IMR-90 (cell line): ENCODE results near the gene CSNK1D. TPM values are rescaled to one million over a fixed set of nuclear protein-coding genes. Genes with fewer than 3 reads are reported as not detected.

Source experiments
- ATAC-seq: fragments of 200-7000 bp; cut with Tn5 transposase; 2 replicates; pipeline ENCODE4 v1.9.1; 2020; ENCODE audit warnings: low read depth, mild to moderate bottlenecking, moderate library complexity
- BruUV-seq: library from RNA; stranded (reverse); fragments of 400-500 nt; replicated peaks from 2 replicates; lab custom pipeline; 2021; lab: Mats Ljungman, UMichigan
- CTCF ChIA-PET: fragments of 300-600 bp; formaldehyde crosslinking; extraction: SDS; loops from one replicate; lab custom pipeline; 2021; ENCODE audit warnings: antibody characterized with exemption; lab: Yijun Ruan, JAX
- POLR2A ChIA-PET: fragments of 300-600 bp; sonication (Branson Sonifier 250); formaldehyde crosslinking; loops from one replicate; lab custom pipeline; 2022; ENCODE audit warnings: antibody characterized with exemption; ENCODE audit not compliant: unreplicated experiment; lab: Charles Lee
- DNase-seq: peaks from one replicate; pipeline ENCODE4 v3.0.0; 2013
- H2AFZ ChIP-seq: replicated peaks from 2 replicates; pipeline ENCODE3; 2013; ENCODE audit warnings: low read length, mild to moderate bottlenecking; ENCODE audit not compliant: poor library complexity
- H2AK5ac ChIP-seq: 2 replicates; pipeline ENCODE4 v1.6.1; 2013; ENCODE audit warnings: low read depth, low read length, inconsistent platforms
- H2AK9ac ChIP-seq: replicated peaks from 2 replicates; pipeline ENCODE3; 2013; ENCODE audit warnings: mild to moderate bottlenecking, low read depth, low read length, moderate library complexity; ENCODE audit not compliant: poor library complexity
- H2BK120ac ChIP-seq: 2 replicates; pipeline ENCODE4 v1.6.1; 2013; ENCODE audit warnings: low read depth, low read length, inconsistent platforms
- H2BK15ac ChIP-seq: 3 replicates; pipeline ENCODE4 v1.6.1; 2013; ENCODE audit warnings: low read depth, low read length, inconsistent platforms
- H2BK20ac ChIP-seq: 2 replicates; pipeline ENCODE4 v1.6.1; 2013; ENCODE audit warnings: low read depth, mild to moderate bottlenecking, inconsistent platforms, low read length, moderate library complexity
- H2BK5ac ChIP-seq: 2 replicates; pipeline ENCODE4 v1.6.1; 2013; ENCODE audit warnings: mild to moderate bottlenecking, low read depth, low read length, inconsistent platforms; ENCODE audit not compliant: poor library complexity, severe bottlenecking
- H3K14ac ChIP-seq: replicated peaks from 2 replicates; pipeline ENCODE4 v1.6.1; 2013; ENCODE audit warnings: low read depth, low read length, inconsistent platforms
- H3K18ac ChIP-seq: 2 replicates; pipeline ENCODE4 v1.6.1; 2013; ENCODE audit warnings: low read depth, low read length, control low read depth
- H3K23ac ChIP-seq: 2 replicates; pipeline ENCODE4 v1.6.1; 2013; ENCODE audit warnings: low read depth, low read length, inconsistent platforms
- H3K27ac ChIP-seq: 2 replicates; pipeline ENCODE4 v1.5.1; 2013; ENCODE audit warnings: mild to moderate bottlenecking, control low read depth, low read length; ENCODE audit not compliant: insufficient read depth
- H3K27me3 ChIP-seq: 2 replicates; pipeline ENCODE4 v1.6.1; 2013; ENCODE audit warnings: low read length; ENCODE audit not compliant: control insufficient read depth, insufficient read depth
- H3K36me3 ChIP-seq: 2 replicates; pipeline ENCODE4 v1.6.1; 2013; ENCODE audit warnings: low read length, mixed read lengths; ENCODE audit not compliant: control insufficient read depth, insufficient read depth
- H3K4ac ChIP-seq: 2 replicates; pipeline ENCODE4 v1.6.1; 2013; ENCODE audit warnings: low read depth, low read length, inconsistent platforms
- H3K4me1 ChIP-seq: 2 replicates; pipeline ENCODE4 v1.6.1; 2013; ENCODE audit warnings: low read length, mixed read lengths; ENCODE audit not compliant: control insufficient read depth, insufficient read depth
- H3K4me2 ChIP-seq: 2 replicates; pipeline ENCODE4 v1.6.1; 2013; ENCODE audit warnings: low read depth, mild to moderate bottlenecking, control low read depth, low read length, moderate library complexity
- H3K4me3 ChIP-seq: 2 replicates; pipeline ENCODE4 v1.5.1; 2013; ENCODE audit warnings: low read depth, mild to moderate bottlenecking, control low read depth, low read length, moderate library complexity; ENCODE audit not compliant: insufficient read depth
- H3K56ac ChIP-seq: 2 replicates; pipeline ENCODE4 v1.6.1; 2013; ENCODE audit warnings: low read length, inconsistent platforms; ENCODE audit not compliant: insufficient read depth; ENCODE audit errors: extremely low read depth
- H3K79me1 ChIP-seq, 2 experiments: 2 replicates each; pipeline ENCODE4 v1.6.1; 2013; ENCODE audit warnings: low read length in 2 of 2, inconsistent platforms in 1 of 2, low read depth in 1 of 2
- H3K9ac ChIP-seq: 2 replicates; pipeline ENCODE4 v1.6.1; 2013; ENCODE audit warnings: low read depth, low read length, control low read depth
- H3K9me1 ChIP-seq: 2 replicates; pipeline ENCODE4 v1.6.1; 2013; ENCODE audit warnings: low read length, inconsistent platforms; ENCODE audit not compliant: insufficient read depth
- H3K9me3 ChIP-seq: 2 replicates; pipeline ENCODE4 v1.6.1; 2013; ENCODE audit warnings: low read length; ENCODE audit not compliant: control insufficient read depth, insufficient read depth
- H4K20me1 ChIP-seq: 2 replicates; pipeline ENCODE4 v1.6.1; 2013; ENCODE audit warnings: low read length, inconsistent platforms; ENCODE audit not compliant: insufficient read depth
- H4K5ac ChIP-seq: 2 replicates; pipeline ENCODE4 v1.6.1; 2013; ENCODE audit warnings: mild to moderate bottlenecking, low read depth, low read length, control low read depth
- H4K8ac ChIP-seq, 2 experiments: 2 replicates each; pipeline ENCODE4 v1.6.1; 2013; ENCODE audit warnings: low read depth in 2 of 2, low read length in 2 of 2, control low read depth in 1 of 2, inconsistent platforms in 1 of 2
- H4K91ac ChIP-seq: 2 replicates; pipeline ENCODE4 v1.6.1; 2013; ENCODE audit warnings: low read depth, low read length, inconsistent platforms; ENCODE audit not compliant: insufficient read depth
- BHLHE40 ChIP-seq: fragments of 150-350 bp; IDR thresholded peaks from 2 replicates; pipeline ENCODE4 v1.6.1; 2016; ENCODE audit warnings: mild to moderate bottlenecking, low read depth, low read length
- MAFK ChIP-seq: IDR thresholded peaks from 2 replicates; pipeline ENCODE4 v1.6.1; 2012; ENCODE audit warnings: low read depth, low read length, improper control_type of control experiment
- MAZ ChIP-seq: IDR thresholded peaks from 2 replicates; pipeline ENCODE4 v1.6.1; 2012; ENCODE audit warnings: low read depth, mild to moderate bottlenecking, low read length, improper control_type of control experiment, moderate library complexity, borderline replicate concordance
- MXI1 ChIP-seq: IDR thresholded peaks from 2 replicates; pipeline ENCODE4 v1.6.1; 2012; ENCODE audit warnings: low read depth, mild to moderate bottlenecking, low read length, moderate library complexity, borderline replicate concordance
- WGBS, 2 experiments: methylation state at CpG; one replicate each; pipeline versions ENCODE4 v1.1.5 to v1.1.7; 2013; ENCODE audit warnings: missing lambda C conversion rate in 2 of 2; ENCODE audit not compliant: insufficient read length in 1 of 2; ENCODE audit errors: extremely low coverage in 2 of 2; 5-methylcytosine and 5-hydroxymethylcytosine counted together
- dilution Hi-C: fragments of 300-500 bp; cut with HindIII; formaldehyde crosslinking; loops from one replicate; pipeline ENCODE4 v1.14.3; 2018; ENCODE audit warnings: low sequenced_read_pairs; ENCODE audit not compliant: unreplicated experiment
- in situ Hi-C: fragments of 300-500 bp; cut with MboI; formaldehyde crosslinking; loops from 3 replicates; pipeline ENCODE4 v1.14.3; 2019; ENCODE audit warnings: low sequenced_read_pairs, inconsistent platforms, mixed read lengths
- intact Hi-C: fragments of 100-400 bp; cut with micrococcal nuclease; formaldehyde crosslinking; loops from 2 replicates; pipeline ENCODE4 v1.10.0; 2022
- polyA plus RNA-seq, 3 experiments: library from polyadenylated mRNA; depleted of rRNA; stranded (reverse); fragments of >200 nt; gene quantifications; 2 replicates each; pipeline ENCODE4 v1.2.3, GENCODE V29; 2012; ENCODE audit warnings: low replicate concordance in 1 of 3
- total RNA-seq: library from RNA; depleted of rRNA; stranded (reverse); fragments of >200 nt; gene quantifications from 2 replicates; pipeline ENCODE4 v1.2.3, GENCODE V29; 2012
- TF ChIP-seq, protein P1 (sequence below): fragments of 150-350 bp; IDR thresholded peaks from 2 replicates; pipeline ENCODE4 v1.6.1; 2016; ENCODE audit warnings: low read depth, mild to moderate bottlenecking, low read length, moderate library complexity, borderline replicate concordance
- TF ChIP-seq, protein P2 (sequence below): conservative IDR thresholded peaks from 2 replicates; pipeline ENCODE4 v1.5.1; 2012; ENCODE audit warnings: mild to moderate bottlenecking, low read depth, low read length, improper control_type of control experiment
- TF ChIP-seq, protein P3 (sequence below): fragments of 150-350 bp; IDR thresholded peaks from 2 replicates; pipeline ENCODE4 v1.6.1; 2017; ENCODE audit warnings: mild to moderate bottlenecking, antibody characterized with exemption, low read length, low read depth

The CSNK1D gene
- total and polyA plus RNA-seq, 2 of the 4 experiments (the other 2 are of a cell fraction), result 47.1 to 186 TPM

DNA sequence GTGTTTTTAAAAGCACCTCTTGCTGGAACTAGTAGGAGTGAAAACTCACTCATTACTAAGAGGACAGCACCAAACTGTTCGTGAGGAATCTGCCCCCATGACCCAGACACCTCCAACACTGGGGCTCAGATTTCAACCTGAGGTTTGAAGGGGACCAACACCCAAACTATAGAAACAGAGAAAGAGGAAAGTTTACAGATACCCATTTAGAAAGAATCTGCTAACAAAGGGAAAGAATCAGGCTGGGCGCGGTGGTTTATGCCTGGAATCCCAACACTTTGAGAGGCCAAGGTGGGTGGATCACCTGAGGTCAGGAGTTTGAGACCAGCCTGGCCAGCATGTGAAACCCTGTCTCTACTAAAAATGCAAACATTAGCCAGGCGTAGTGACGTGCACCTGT is 3.4 kb upstream of the CSNK1D start:
- intact Hi-C loops, result no loop called here
- Histone ChIP-seq H3K9me3 (no peaks in the 10 kb centered on the region), H3K14ac (no peak overlapping the region), H3K9me1 (peaks cover 8% of the 10 kb centered on the region), H3K18ac (no peak overlapping the region), H3K56ac (no peak overlapping the region), H3K4me1 (peaks cover 7% of the 10 kb centered on the region), H3K23ac (no peak overlapping the region), H3K27me3 (no peaks in the 10 kb centered on the region), H2AFZ (no peak overlapping the region), H2BK15ac (no peak overlapping the region), H3K79me1 (peaks cover 2 to 17% of the 10 kb centered on the region in 2 experiments; a peak in 2 of 4 replicates), H2AK9ac (no peak overlapping the region), H3K4ac (no peak overlapping the region), H2BK5ac (no peak overlapping the region), H4K91ac (no peak overlapping the region), H2BK20ac (no peak overlapping the region), H4K20me1 (peaks cover 8% of the 10 kb centered on the region), H3K4me3 (no peak overlapping the region), H2AK5ac (no peak overlapping the region), H3K27ac (no peak overlapping the region), H2BK120ac (no peak overlapping the region), H4K8ac (no peak overlapping the region), H3K9ac (no peak overlapping the region), H4K5ac (no peak overlapping the region), H3K36me3 (peaks cover 1% of the 10 kb centered on the region), H3K4me2 (no peak overlapping the region)
- in situ Hi-C loops, result no loop called here
- POLR2A ChIA-PET, result no interaction called here
- BruUV-seq, result no TSS peak
- TF ChIP-seq, protein P1, sequence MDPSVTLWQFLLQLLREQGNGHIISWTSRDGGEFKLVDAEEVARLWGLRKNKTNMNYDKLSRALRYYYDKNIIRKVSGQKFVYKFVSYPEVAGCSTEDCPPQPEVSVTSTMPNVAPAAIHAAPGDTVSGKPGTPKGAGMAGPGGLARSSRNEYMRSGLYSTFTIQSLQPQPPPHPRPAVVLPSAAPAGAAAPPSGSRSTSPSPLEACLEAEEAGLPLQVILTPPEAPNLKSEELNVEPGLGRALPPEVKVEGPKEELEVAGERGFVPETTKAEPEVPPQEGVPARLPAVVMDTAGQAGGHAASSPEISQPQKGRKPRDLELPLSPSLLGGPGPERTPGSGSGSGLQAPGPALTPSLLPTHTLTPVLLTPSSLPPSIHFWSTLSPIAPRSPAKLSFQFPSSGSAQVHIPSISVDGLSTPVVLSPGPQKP, result no peak
- TF ChIP-seq, protein P2, sequence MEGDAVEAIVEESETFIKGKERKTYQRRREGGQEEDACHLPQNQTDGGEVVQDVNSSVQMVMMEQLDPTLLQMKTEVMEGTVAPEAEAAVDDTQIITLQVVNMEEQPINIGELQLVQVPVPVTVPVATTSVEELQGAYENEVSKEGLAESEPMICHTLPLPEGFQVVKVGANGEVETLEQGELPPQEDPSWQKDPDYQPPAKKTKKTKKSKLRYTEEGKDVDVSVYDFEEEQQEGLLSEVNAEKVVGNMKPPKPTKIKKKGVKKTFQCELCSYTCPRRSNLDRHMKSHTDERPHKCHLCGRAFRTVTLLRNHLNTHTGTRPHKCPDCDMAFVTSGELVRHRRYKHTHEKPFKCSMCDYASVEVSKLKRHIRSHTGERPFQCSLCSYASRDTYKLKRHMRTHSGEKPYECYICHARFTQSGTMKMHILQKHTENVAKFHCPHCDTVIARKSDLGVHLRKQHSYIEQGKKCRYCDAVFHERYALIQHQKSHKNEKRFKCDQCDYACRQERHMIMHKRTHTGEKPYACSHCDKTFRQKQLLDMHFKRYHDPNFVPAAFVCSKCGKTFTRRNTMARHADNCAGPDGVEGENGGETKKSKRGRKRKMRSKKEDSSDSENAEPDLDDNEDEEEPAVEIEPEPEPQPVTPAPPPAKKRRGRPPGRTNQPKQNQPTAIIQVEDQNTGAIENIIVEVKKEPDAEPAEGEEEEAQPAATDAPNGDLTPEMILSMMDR, result no peak
- TF ChIP-seq MXI1 (no peak), MAZ (no peak), MAFK (no peak), BHLHE40 (no peak)
- TF ChIP-seq, protein P3, sequence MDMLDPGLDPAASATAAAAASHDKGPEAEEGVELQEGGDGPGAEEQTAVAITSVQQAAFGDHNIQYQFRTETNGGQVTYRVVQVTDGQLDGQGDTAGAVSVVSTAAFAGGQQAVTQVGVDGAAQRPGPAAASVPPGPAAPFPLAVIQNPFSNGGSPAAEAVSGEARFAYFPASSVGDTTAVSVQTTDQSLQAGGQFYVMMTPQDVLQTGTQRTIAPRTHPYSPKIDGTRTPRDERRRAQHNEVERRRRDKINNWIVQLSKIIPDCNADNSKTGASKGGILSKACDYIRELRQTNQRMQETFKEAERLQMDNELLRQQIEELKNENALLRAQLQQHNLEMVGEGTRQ, result no peak
- no peak for DNase-seq
- no peak for ATAC-seq
- WGBS, 2 experiments, result 70% methylated on average over 2 of the region's 5 CpGs; no CpG with 5 or more reads in 1 of the 2 experiments
- CTCF ChIA-PET, result no interaction called here
- dilution Hi-C loops, result no loop called here
